ENCODE measurements around the gene CLCA4.

Gene CLCA4

DNA sequence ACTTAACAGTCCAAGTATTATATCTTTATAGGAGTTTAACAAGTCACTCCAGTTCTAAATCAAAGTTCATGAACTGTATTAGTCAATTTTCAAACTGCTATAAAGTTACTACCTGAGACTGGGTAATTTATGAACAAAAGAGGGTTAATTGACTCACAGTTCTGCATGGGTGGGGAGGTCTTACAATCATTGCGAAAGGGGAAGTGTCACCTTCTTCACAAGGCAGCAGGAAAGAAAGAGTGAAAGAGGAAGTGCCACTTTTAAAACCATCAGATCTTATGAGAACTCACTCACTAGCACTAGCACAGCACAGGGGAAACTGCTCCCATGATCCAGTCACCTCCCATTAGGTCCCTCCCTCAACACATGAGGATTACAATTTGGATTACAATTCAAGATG lies 70.0 kb downstream of the CLCA4 start:
- peaks cover 49% of the 10 kb centered on the region for H3K9me3 Mint-ChIP-seq
- H3K4me1 Mint-ChIP-seq (ENCODE audit: low read depth): peaks cover 14% of the 10 kb centered on the region
- no peak overlapping the region for H3K4me3 Mint-ChIP-seq
- no peak overlapping the region for H3K27ac Mint-ChIP-seq
- intact Hi-C loops (cut with micrococcal nuclease): no loop called here
- H3K36me3 Mint-ChIP-seq (ENCODE audit: low read depth): no peaks in the 10 kb centered on the region
- H3K27me3 Mint-ChIP-seq: no peaks in the 10 kb centered on the region

DNA sequence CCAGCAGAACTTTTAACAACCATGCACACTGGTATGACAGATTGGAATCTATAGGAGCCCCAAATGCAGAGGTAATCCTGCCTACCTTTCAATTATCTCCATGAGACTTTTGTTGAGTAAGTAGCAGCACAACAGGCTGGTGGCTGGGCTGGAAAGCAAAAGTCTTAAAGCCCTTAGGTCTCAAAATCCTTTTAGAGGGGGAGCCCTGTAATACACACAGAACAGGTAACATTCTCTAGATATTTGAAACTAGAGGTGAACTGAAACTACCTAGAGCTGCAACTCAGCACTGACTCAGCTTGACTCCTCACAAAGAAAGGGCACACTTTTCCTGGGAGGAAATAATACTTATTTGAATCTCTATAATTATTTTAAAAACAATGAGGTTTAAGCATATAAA lies 71.5 kb downstream of the CLCA4 start:
- H3K4me1 Mint-ChIP-seq (ENCODE audit: low read depth): peaks cover 14% of the 10 kb centered on the region
- peaks cover 44% of the 10 kb centered on the region for H3K9me3 Mint-ChIP-seq
- H3K27me3 Mint-ChIP-seq: no peaks in the 10 kb centered on the region
- H3K4me3 Mint-ChIP-seq: no peak overlapping the region
- intact Hi-C loops (cut with micrococcal nuclease): no loop called here
- H3K27ac Mint-ChIP-seq: no peak overlapping the region
- no peaks in the 10 kb centered on the region for H3K36me3 Mint-ChIP-seq (ENCODE audit: low read depth)

DNA sequence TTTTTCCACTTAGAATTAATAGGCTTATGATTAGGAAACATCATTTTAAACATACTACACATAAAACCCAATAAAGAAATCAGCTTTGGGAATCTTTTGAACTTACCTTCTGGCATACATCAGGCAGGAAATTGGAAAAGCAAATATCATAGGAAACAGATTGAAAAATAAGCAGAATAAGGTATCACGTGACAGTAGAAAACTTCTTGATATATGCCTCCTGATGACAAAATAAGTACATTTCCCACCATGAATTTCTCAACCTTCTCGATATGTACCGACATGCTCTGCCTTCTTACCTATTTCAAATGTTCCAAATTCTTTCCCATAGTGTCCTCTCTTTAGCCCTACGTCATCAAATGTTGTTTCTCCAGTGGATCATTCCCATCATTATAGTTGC lies 72.4 kb downstream of the CLCA4 start:
- Mint-ChIP-seq H3K27me3 (no peaks in the 10 kb centered on the region), H3K4me3 (no peak overlapping the region), H3K9me3 (peaks cover 35% of the 10 kb centered on the region), H3K36me3 (ENCODE audit: low read depth) (no peaks in the 10 kb centered on the region), H3K4me1 (ENCODE audit: low read depth) (peaks cover 14% of the 10 kb centered on the region), H3K27ac (no peak overlapping the region)
- intact Hi-C loops (cut with micrococcal nuclease): no loop called here

DNA sequence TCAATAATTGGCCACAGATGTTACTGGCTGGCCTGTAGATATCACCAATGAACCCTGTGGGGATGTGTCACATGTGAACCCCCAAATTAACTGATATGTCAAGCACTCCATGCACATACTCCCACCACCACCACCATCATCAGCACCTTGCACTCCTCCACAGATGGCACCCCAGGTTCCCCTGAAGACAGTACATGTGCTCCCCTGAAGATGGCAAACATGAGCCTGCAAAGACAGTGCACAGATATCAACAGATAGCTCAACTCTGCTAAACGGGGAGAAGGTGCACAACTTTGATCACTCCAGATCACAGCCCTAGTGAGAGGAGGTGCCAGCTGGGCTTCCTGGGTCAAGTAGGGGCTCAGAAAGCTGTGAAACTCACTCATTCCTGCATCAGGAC lies 74.4 kb downstream of the CLCA4 start:
- no peak overlapping the region for H3K27ac Mint-ChIP-seq
- peaks cover 8% of the 10 kb centered on the region for H3K4me1 Mint-ChIP-seq (ENCODE audit: low read depth)
- H3K9me3 Mint-ChIP-seq: peaks cover 23% of the 10 kb centered on the region
- H3K36me3 Mint-ChIP-seq (ENCODE audit: low read depth): no peaks in the 10 kb centered on the region
- intact Hi-C loops (cut with micrococcal nuclease): no loop called here
- H3K27me3 Mint-ChIP-seq: no peaks in the 10 kb centered on the region
- no peak overlapping the region for H3K4me3 Mint-ChIP-seq
